IMR-90 (cell line): ENCODE data around the gene BPIFB2. TPM values are rescaled to one million over a fixed set of nuclear protein-coding genes. Genes with fewer than 3 reads are reported as not detected.

Source experiments
- ATAC-seq: fragments of 200-7000 bp; cut with Tn5 transposase; 2 replicates; pipeline ENCODE4 v1.9.1; 2020; ENCODE audit warnings: low read depth, mild to moderate bottlenecking, moderate library complexity
- BruUV-seq: library from RNA; stranded (reverse); fragments of 400-500 nt; replicated peaks from 2 replicates; lab custom pipeline; 2021; lab: Mats Ljungman, UMichigan
- CTCF ChIA-PET: fragments of 300-600 bp; formaldehyde crosslinking; extraction: SDS; loops from one replicate; lab custom pipeline; 2021; ENCODE audit warnings: antibody characterized with exemption; lab: Yijun Ruan, JAX
- POLR2A ChIA-PET: fragments of 300-600 bp; sonication (Branson Sonifier 250); formaldehyde crosslinking; loops from one replicate; lab custom pipeline; 2022; ENCODE audit warnings: antibody characterized with exemption; ENCODE audit not compliant: unreplicated experiment; lab: Charles Lee
- DNase-seq: peaks from one replicate; pipeline ENCODE4 v3.0.0; 2013
- H2AFZ ChIP-seq: replicated peaks from 2 replicates; pipeline ENCODE3; 2013; ENCODE audit warnings: low read length, mild to moderate bottlenecking; ENCODE audit not compliant: poor library complexity
- H2AK5ac ChIP-seq: 2 replicates; pipeline ENCODE4 v1.6.1; 2013; ENCODE audit warnings: low read depth, low read length, inconsistent platforms
- H2AK9ac ChIP-seq: replicated peaks from 2 replicates; pipeline ENCODE3; 2013; ENCODE audit warnings: mild to moderate bottlenecking, low read depth, low read length, moderate library complexity; ENCODE audit not compliant: poor library complexity
- H2BK120ac ChIP-seq: 2 replicates; pipeline ENCODE4 v1.6.1; 2013; ENCODE audit warnings: low read depth, low read length, inconsistent platforms
- H2BK15ac ChIP-seq: 3 replicates; pipeline ENCODE4 v1.6.1; 2013; ENCODE audit warnings: low read depth, low read length, inconsistent platforms
- H2BK20ac ChIP-seq: 2 replicates; pipeline ENCODE4 v1.6.1; 2013; ENCODE audit warnings: low read depth, mild to moderate bottlenecking, inconsistent platforms, low read length, moderate library complexity
- H2BK5ac ChIP-seq: 2 replicates; pipeline ENCODE4 v1.6.1; 2013; ENCODE audit warnings: mild to moderate bottlenecking, low read depth, low read length, inconsistent platforms; ENCODE audit not compliant: poor library complexity, severe bottlenecking
- H3K14ac ChIP-seq: replicated peaks from 2 replicates; pipeline ENCODE4 v1.6.1; 2013; ENCODE audit warnings: low read depth, low read length, inconsistent platforms
- H3K18ac ChIP-seq: 2 replicates; pipeline ENCODE4 v1.6.1; 2013; ENCODE audit warnings: low read depth, low read length, control low read depth
- H3K23ac ChIP-seq: 2 replicates; pipeline ENCODE4 v1.6.1; 2013; ENCODE audit warnings: low read depth, low read length, inconsistent platforms
- H3K27ac ChIP-seq: 2 replicates; pipeline ENCODE4 v1.5.1; 2013; ENCODE audit warnings: mild to moderate bottlenecking, control low read depth, low read length; ENCODE audit not compliant: insufficient read depth
- H3K27me3 ChIP-seq: 2 replicates; pipeline ENCODE4 v1.6.1; 2013; ENCODE audit warnings: low read length; ENCODE audit not compliant: control insufficient read depth, insufficient read depth
- H3K36me3 ChIP-seq: 2 replicates; pipeline ENCODE4 v1.6.1; 2013; ENCODE audit warnings: low read length, mixed read lengths; ENCODE audit not compliant: control insufficient read depth, insufficient read depth
- H3K4ac ChIP-seq: 2 replicates; pipeline ENCODE4 v1.6.1; 2013; ENCODE audit warnings: low read depth, low read length, inconsistent platforms
- H3K4me1 ChIP-seq: 2 replicates; pipeline ENCODE4 v1.6.1; 2013; ENCODE audit warnings: low read length, mixed read lengths; ENCODE audit not compliant: control insufficient read depth, insufficient read depth
- H3K4me2 ChIP-seq: 2 replicates; pipeline ENCODE4 v1.6.1; 2013; ENCODE audit warnings: low read depth, mild to moderate bottlenecking, control low read depth, low read length, moderate library complexity
- H3K4me3 ChIP-seq: 2 replicates; pipeline ENCODE4 v1.5.1; 2013; ENCODE audit warnings: low read depth, mild to moderate bottlenecking, control low read depth, low read length, moderate library complexity; ENCODE audit not compliant: insufficient read depth
- H3K56ac ChIP-seq: 2 replicates; pipeline ENCODE4 v1.6.1; 2013; ENCODE audit warnings: low read length, inconsistent platforms; ENCODE audit not compliant: insufficient read depth; ENCODE audit errors: extremely low read depth
- H3K79me1 ChIP-seq, 2 experiments: 2 replicates each; pipeline ENCODE4 v1.6.1; 2013; ENCODE audit warnings: low read length in 2 of 2, inconsistent platforms in 1 of 2, low read depth in 1 of 2
- H3K9ac ChIP-seq: 2 replicates; pipeline ENCODE4 v1.6.1; 2013; ENCODE audit warnings: low read depth, low read length, control low read depth
- H3K9me1 ChIP-seq: 2 replicates; pipeline ENCODE4 v1.6.1; 2013; ENCODE audit warnings: low read length, inconsistent platforms; ENCODE audit not compliant: insufficient read depth
- H3K9me3 ChIP-seq: 2 replicates; pipeline ENCODE4 v1.6.1; 2013; ENCODE audit warnings: low read length; ENCODE audit not compliant: control insufficient read depth, insufficient read depth
- H4K20me1 ChIP-seq: 2 replicates; pipeline ENCODE4 v1.6.1; 2013; ENCODE audit warnings: low read length, inconsistent platforms; ENCODE audit not compliant: insufficient read depth
- H4K5ac ChIP-seq: 2 replicates; pipeline ENCODE4 v1.6.1; 2013; ENCODE audit warnings: mild to moderate bottlenecking, low read depth, low read length, control low read depth
- H4K8ac ChIP-seq, 2 experiments: 2 replicates each; pipeline ENCODE4 v1.6.1; 2013; ENCODE audit warnings: low read depth in 2 of 2, low read length in 2 of 2, control low read depth in 1 of 2, inconsistent platforms in 1 of 2
- H4K91ac ChIP-seq: 2 replicates; pipeline ENCODE4 v1.6.1; 2013; ENCODE audit warnings: low read depth, low read length, inconsistent platforms; ENCODE audit not compliant: insufficient read depth
- CHD1 ChIP-seq: IDR thresholded peaks from 2 replicates; pipeline ENCODE4 v1.6.1; 2012; ENCODE audit warnings: low read depth, low read length, improper control_type of control experiment
- FOS ChIP-seq: fragments of 150-350 bp; IDR thresholded peaks from 2 replicates; pipeline ENCODE4 v1.6.1; 2016; ENCODE audit warnings: low read depth, low read length
- MAFK ChIP-seq: IDR thresholded peaks from 2 replicates; pipeline ENCODE4 v1.6.1; 2012; ENCODE audit warnings: low read depth, low read length, improper control_type of control experiment
- NFE2L2 ChIP-seq: fragments of 150-350 bp; IDR thresholded peaks from 2 replicates; pipeline ENCODE4 v1.6.1; 2016; ENCODE audit warnings: low read depth, mild to moderate bottlenecking, low read length
- POLR2A ChIP-seq: IDR thresholded peaks from 2 replicates; pipeline ENCODE4 v1.6.1; 2012; ENCODE audit warnings: mild to moderate bottlenecking, low read depth, low read length
- RAD21 ChIP-seq: IDR thresholded peaks from 2 replicates; pipeline ENCODE4 v1.6.1; 2012; ENCODE audit warnings: low read length, improper control_type of control experiment
- RCOR1 ChIP-seq: IDR thresholded peaks from 2 replicates; pipeline ENCODE4 v1.6.1; 2012; ENCODE audit warnings: mild to moderate bottlenecking, low read length, improper control_type of control experiment; ENCODE audit not compliant: insufficient replicate concordance
- RFX5 ChIP-seq: IDR thresholded peaks from 2 replicates; pipeline ENCODE4 v1.8.0; 2012; ENCODE audit warnings: low read depth, mild to moderate bottlenecking, low read length, moderate library complexity
- SMC3 ChIP-seq: fragments of 150-350 bp; IDR thresholded peaks from 2 replicates; pipeline ENCODE4 v1.6.1; 2016; ENCODE audit warnings: low read depth, mild to moderate bottlenecking, antibody characterized with exemption, low read length, moderate library complexity
- WGBS, 2 experiments: methylation state at CpG; one replicate each; pipeline versions ENCODE4 v1.1.5 to v1.1.7; 2013; ENCODE audit warnings: missing lambda C conversion rate in 2 of 2; ENCODE audit not compliant: insufficient read length in 1 of 2; ENCODE audit errors: extremely low coverage in 2 of 2; 5-methylcytosine and 5-hydroxymethylcytosine counted together
- dilution Hi-C: fragments of 300-500 bp; cut with HindIII; formaldehyde crosslinking; loops from one replicate; pipeline ENCODE4 v1.14.3; 2018; ENCODE audit warnings: low sequenced_read_pairs; ENCODE audit not compliant: unreplicated experiment
- in situ Hi-C: fragments of 300-500 bp; cut with MboI; formaldehyde crosslinking; loops from 3 replicates; pipeline ENCODE4 v1.14.3; 2019; ENCODE audit warnings: low sequenced_read_pairs, inconsistent platforms, mixed read lengths
- intact Hi-C: fragments of 100-400 bp; cut with micrococcal nuclease; formaldehyde crosslinking; loops from 2 replicates; pipeline ENCODE4 v1.10.0; 2022
- polyA plus RNA-seq, 3 experiments: library from polyadenylated mRNA; depleted of rRNA; stranded (reverse); fragments of >200 nt; gene quantifications; 2 replicates each; pipeline ENCODE4 v1.2.3, GENCODE V29; 2012; ENCODE audit warnings: low replicate concordance in 1 of 3
- total RNA-seq: library from RNA; depleted of rRNA; stranded (reverse); fragments of >200 nt; gene quantifications from 2 replicates; pipeline ENCODE4 v1.2.3, GENCODE V29; 2012
- TF ChIP-seq, protein P1 (sequence below): fragments of 150-350 bp; IDR thresholded peaks from 2 replicates; pipeline ENCODE4 v1.6.1; 2017; ENCODE audit warnings: mild to moderate bottlenecking, antibody characterized with exemption, low read length, low read depth

Gene BPIFB2
- total and polyA plus RNA-seq, 2 of the 4 experiments (the other 2 are of a cell fraction): not detected

DNA sequence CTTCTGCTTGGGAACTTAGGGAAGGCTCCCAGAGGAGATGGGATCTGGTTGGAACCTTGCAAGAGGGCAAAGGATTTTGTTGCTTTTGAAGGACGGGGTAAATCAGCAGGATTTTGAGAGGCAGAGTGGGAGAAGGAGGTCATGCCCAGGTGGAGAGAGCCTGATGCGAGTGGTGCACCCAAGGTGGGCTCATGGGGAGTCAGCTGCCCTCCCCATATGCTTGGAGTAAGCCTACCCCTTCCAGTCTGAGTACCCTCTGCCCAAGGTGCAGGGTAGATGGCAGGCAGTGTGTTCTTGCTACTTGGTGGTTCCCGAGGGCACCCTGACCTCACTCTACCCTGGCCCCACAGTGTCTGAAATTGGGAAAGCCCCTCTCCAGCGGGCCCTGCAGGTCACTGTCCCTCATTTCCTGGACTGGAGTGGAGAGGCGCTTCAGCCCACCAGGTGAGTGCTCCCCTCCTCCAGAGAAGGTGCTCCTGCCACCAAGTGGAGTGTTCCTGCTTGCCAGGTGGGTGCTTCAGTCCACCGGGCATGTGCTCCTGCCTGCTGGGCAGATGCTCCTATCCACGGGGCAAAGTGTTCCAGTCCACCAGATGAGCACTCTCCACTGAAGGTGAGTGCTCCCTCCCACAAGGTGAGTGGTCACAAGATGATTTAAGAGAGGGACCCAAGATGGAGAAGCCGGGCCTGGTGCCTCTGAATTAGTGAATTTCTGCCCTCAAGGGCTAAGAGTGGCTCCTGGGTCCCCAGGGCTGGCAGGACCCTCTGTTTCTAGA lies 3.4 kb downstream of the BPIFB2 start:
- H3K79me1 ChIP-seq: no peaks in the 10 kb centered on the region
- no peak for ATAC-seq
- H3K23ac ChIP-seq: no peak overlapping the region
- no TSS peak for BruUV-seq
- no peak overlapping the region for H3K27ac ChIP-seq
- no peak overlapping the region for H3K56ac ChIP-seq
- H3K9me1 ChIP-seq: no peaks in the 10 kb centered on the region
- no peak overlapping the region for H2BK5ac ChIP-seq
- H4K20me1 ChIP-seq: no peaks in the 10 kb centered on the region; the same call in 1 of the 2 replicates
- no peak overlapping the region for H3K18ac ChIP-seq
- H3K14ac ChIP-seq: no peak overlapping the region
- no peak overlapping the region for H4K5ac ChIP-seq
- POLR2A ChIA-PET: no interaction called here
- peaks cover 14% of the 10 kb centered on the region for H3K27me3 ChIP-seq
- no peak overlapping the region for H2AFZ ChIP-seq
- in situ Hi-C loops: no loop called here
- H4K91ac ChIP-seq: no peak overlapping the region
- intact Hi-C loops: no loop called here
- no peak overlapping the region for H4K8ac ChIP-seq
- H3K4me1 ChIP-seq: no peaks in the 10 kb centered on the region
- DNase-seq: no peak
- no peaks in the 10 kb centered on the region for H3K36me3 ChIP-seq
- TF ChIP-seq MAFK (no peak), RFX5 (no peak), RCOR1 (no peak), SMC3 (no peak), FOS (no peak), NFE2L2 (no peak), CHD1 (no peak), RAD21 (no peak), POLR2A (no peak)
- TF ChIP-seq, protein P1, sequence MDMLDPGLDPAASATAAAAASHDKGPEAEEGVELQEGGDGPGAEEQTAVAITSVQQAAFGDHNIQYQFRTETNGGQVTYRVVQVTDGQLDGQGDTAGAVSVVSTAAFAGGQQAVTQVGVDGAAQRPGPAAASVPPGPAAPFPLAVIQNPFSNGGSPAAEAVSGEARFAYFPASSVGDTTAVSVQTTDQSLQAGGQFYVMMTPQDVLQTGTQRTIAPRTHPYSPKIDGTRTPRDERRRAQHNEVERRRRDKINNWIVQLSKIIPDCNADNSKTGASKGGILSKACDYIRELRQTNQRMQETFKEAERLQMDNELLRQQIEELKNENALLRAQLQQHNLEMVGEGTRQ: no peak
- no peak overlapping the region for H2BK15ac ChIP-seq
- CTCF ChIA-PET: no interaction called here
- H3K4me3 ChIP-seq: no peak overlapping the region
- H3K9me3 ChIP-seq: no peaks in the 10 kb centered on the region
- H2BK120ac ChIP-seq: no peak overlapping the region
- H2AK5ac ChIP-seq: no peak overlapping the region
- H3K4ac ChIP-seq: no peak overlapping the region
- H2BK20ac ChIP-seq: no peak overlapping the region
- 53% methylated on average over 2 of the region's 8 CpGs; no CpG with 5 or more reads in 1 of the 2 experiments for WGBS, 2 experiments
- no peak overlapping the region for H2AK9ac ChIP-seq
- no peak overlapping the region for H3K4me2 ChIP-seq
- dilution Hi-C loops: no loop called here
- H3K9ac ChIP-seq: no peak overlapping the region
